OCI-M2 (cell line): Measurements from ENCODE around the gene TAF4B.
"Not testable (repeated sequence)": the region's sequence is repeated elsewhere in the genome, so short reads cannot be mapped to it uniquely, and the experiment has no call there.

Source experiments
- DNase-seq: peaks from one replicate; lab custom pipeline; 2025; ENCODE audit not compliant: unreplicated experiment; lab: John Stamatoyannopoulos, UW

The TAF4B gene

GRCh38 chr18:26376105-26376504, 149.9 kb downstream of the TAF4B start:
- no peak for DNase-seq

- DNase-seq: no peak
These were observed 152.5 kb downstream of the TAF4B start for GRCh38 chr18:26378701-26379100.

GRCh38 chr18:26381555-26381954, 155.3 kb downstream of the TAF4B start:
- not testable (repeated sequence) for DNase-seq

- DNase-seq: no peak
These were observed 157.4 kb downstream of the TAF4B start for GRCh38 chr18:26383454-26384270.

- DNase-seq: no peak
These were observed 159.8 kb downstream of the TAF4B start for GRCh38 chr18:26386002-26386401.

- DNase-seq: no peak
These were observed 160.2 kb downstream of the TAF4B start for GRCh38 chr18:26386441-26386840.

GRCh38 chr18:26394047-26394654, 167.9 kb downstream of the TAF4B start:
- no peak for DNase-seq

GRCh38 chr18:26397019-26397418, 170.8 kb downstream of the TAF4B start:
- DNase-seq: no peak

GRCh38 chr18:26403491-26403890, 177.2 kb downstream of the TAF4B start:
- DNase-seq: no peak

- DNase-seq: no peak
These were observed 179.1 kb downstream of the TAF4B start for GRCh38 chr18:26405190-26405801.

- no peak for DNase-seq
These were observed 180.1 kb downstream of the TAF4B start for GRCh38 chr18:26406324-26406723.

GRCh38 chr18:26406854-26407517, 180.7 kb downstream of the TAF4B start:
- no peak for DNase-seq

- no peak for DNase-seq
These were observed 181.7 kb downstream of the TAF4B start for GRCh38 chr18:26407736-26408601.

GRCh38 chr18:26409091-26409490, 182.8 kb downstream of the TAF4B start:
- no peak for DNase-seq

GRCh38 chr18:26414901-26415440, 188.7 kb downstream of the TAF4B start:
- DNase-seq: no peak

- DNase-seq: no peak
These were observed 189.4 kb downstream of the TAF4B start for GRCh38 chr18:26415631-26416030.

- DNase-seq: no peak
These were observed 190.5 kb downstream of the TAF4B start for GRCh38 chr18:26416652-26417150.

- no peak for DNase-seq
These were observed 190.9 kb downstream of the TAF4B start for GRCh38 chr18:26417190-26417589.

- no peak for DNase-seq
These were observed 192.0 kb downstream of the TAF4B start for GRCh38 chr18:26418225-26418624.

GRCh38 chr18:26419746-26420145, 193.5 kb downstream of the TAF4B start:
- no peak for DNase-seq
